Omental fat pad (tissue), 4 donors: Measurements from ENCODE around the gene FOXO6. TPM values are rescaled to one million over a fixed set of nuclear protein-coding genes. Genes with fewer than 3 reads are reported as not detected.
A peak's percentile ranks its signal among the peaks of the same experiment; 100 is the strongest.

Source experiments
- ATAC-seq: fragments of 150-250 bp; one replicate; pipeline ENCODE4 v1.9.1; 2016; ENCODE audit warnings: mild to moderate bottlenecking, moderate library complexity; ENCODE audit not compliant: low FRiP score
- DNase-seq: peaks from one replicate; pipeline ENCODE4 v3.0.0-alpha.2; 2019; ENCODE audit warnings: low spot score
- CTCF ChIP-seq, 3 donors: fragments of 450-650 bp; IDR thresholded peaks; one replicate each; pipeline ENCODE4 v1.5.1; 2016 to 2017; ENCODE audit warnings: antibody characterized with exemption in 3 of 3, mild to moderate bottlenecking in 3 of 3, moderate library complexity in 2 of 3
- total RNA-seq, 4 donors: library from RNA; depleted of rRNA; stranded (reverse); fragments of >200 nt; gene quantifications; one replicate each; pipeline ENCODE4 v1.1.0, GENCODE V29; 2016

The FOXO6 gene
- total RNA-seq, 4 donors from 2014 or later: 0.12 to 0.93 (median 0.31) TPM; not detected in 1

- DNase-seq (no peak), ATAC-seq (no peak)
- TF ChIP-seq CTCF (IDR thresholded peaks at IDR 0.05): no peak
Measured at GRCh38 chr1:41322835-41323234, 38.4 kb upstream of the FOXO6 start.

GRCh38 chr1:41323243-41323642, 38.0 kb upstream of the FOXO6 start:
- no peak for TF ChIP-seq CTCF (IDR thresholded peaks at IDR 0.05)
- DNase-seq (no peak), ATAC-seq (no peak)

- no peak for ATAC-seq
- TF ChIP-seq CTCF (IDR thresholded peaks at IDR 0.05): no peak
- no peak for DNase-seq
Measured at GRCh38 chr1:41325801-41326200, 35.4 kb upstream of the FOXO6 start.

GRCh38 chr1:41327383-41327999, 33.7 kb upstream of the FOXO6 start:
- ATAC-seq (peak; percentile 24), DNase-seq (no peak)
- no peak for TF ChIP-seq CTCF (IDR thresholded peaks at IDR 0.05)

- no peak for DNase-seq
- no peak for ATAC-seq
- TF ChIP-seq CTCF (IDR thresholded peaks at IDR 0.05): no peak
Measured at GRCh38 chr1:41328001-41328615, 33.1 kb upstream of the FOXO6 start.

- TF ChIP-seq CTCF (IDR thresholded peaks at IDR 0.05): no peak
- DNase-seq: no peak
- no peak for ATAC-seq
Measured at GRCh38 chr1:41328780-41329640, 32.2 kb upstream of the FOXO6 start.
